Activated CD8-positive, alpha-beta memory T cell treated with anti-CD3 and anti-CD28 coated beads, Interleukin-2, amount 50 U/mL, for 48 hours (primary cell): Measurements from ENCODE around the gene SUCO.
"Not testable (repeated sequence)": the region's sequence is repeated elsewhere in the genome, so short reads cannot be mapped to it uniquely, and the experiment has no call there.

ENCODE experiments used
- DNase-seq: peaks from one replicate; pipeline ENCODE4 v3.0.0-alpha.2; 2020

The SUCO gene, protein sequence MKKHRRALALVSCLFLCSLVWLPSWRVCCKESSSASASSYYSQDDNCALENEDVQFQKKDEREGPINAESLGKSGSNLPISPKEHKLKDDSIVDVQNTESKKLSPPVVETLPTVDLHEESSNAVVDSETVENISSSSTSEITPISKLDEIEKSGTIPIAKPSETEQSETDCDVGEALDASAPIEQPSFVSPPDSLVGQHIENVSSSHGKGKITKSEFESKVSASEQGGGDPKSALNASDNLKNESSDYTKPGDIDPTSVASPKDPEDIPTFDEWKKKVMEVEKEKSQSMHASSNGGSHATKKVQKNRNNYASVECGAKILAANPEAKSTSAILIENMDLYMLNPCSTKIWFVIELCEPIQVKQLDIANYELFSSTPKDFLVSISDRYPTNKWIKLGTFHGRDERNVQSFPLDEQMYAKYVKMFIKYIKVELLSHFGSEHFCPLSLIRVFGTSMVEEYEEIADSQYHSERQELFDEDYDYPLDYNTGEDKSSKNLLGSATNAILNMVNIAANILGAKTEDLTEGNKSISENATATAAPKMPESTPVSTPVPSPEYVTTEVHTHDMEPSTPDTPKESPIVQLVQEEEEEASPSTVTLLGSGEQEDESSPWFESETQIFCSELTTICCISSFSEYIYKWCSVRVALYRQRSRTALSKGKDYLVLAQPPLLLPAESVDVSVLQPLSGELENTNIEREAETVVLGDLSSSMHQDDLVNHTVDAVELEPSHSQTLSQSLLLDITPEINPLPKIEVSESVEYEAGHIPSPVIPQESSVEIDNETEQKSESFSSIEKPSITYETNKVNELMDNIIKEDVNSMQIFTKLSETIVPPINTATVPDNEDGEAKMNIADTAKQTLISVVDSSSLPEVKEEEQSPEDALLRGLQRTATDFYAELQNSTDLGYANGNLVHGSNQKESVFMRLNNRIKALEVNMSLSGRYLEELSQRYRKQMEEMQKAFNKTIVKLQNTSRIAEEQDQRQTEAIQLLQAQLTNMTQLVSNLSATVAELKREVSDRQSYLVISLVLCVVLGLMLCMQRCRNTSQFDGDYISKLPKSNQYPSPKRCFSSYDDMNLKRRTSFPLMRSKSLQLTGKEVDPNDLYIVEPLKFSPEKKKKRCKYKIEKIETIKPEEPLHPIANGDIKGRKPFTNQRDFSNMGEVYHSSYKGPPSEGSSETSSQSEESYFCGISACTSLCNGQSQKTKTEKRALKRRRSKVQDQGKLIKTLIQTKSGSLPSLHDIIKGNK (N-terminal part only)

DNA sequence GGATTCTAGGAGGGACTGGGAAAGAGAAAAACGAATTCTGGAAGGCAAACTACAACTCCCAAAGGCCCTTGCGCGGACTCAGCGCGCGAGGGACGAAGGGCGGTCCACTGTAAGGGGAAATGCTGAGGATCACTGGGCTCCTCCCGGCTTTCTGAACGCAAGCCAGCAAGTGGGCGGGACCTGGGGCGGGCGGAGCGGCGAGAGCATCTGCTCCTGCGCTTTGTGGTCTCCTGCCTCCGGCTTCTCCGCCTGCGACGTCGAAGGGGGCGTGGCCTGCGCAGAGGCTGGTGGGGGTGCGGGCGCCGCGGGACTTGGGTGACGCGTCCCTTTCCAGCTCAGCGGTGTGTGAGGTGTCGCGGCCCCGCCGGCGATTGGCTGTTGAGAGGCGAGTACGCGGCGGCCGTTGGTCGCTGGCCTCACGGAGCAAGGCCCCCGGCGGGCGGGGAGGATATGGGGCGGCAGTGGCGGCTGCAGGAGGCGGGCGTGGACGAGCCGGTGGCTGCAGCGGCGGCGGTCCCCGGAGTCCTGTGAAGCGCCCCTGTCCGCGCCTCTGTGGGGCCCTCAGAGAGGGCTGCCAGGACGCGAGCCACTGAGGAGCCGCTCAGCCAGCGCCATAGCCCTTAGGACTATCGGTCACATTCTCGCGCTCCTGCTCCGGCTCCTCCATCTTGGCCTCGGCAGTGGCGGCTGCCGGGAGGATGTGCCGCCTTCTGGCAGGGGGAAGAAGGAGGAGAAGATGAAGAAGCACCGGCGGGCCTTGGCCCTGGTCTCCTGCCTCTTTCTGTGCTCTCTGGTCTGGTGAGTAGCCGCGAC, at the start of gene SUCO:
SUCO (plus strand) TSS at position 451 of the 813 bp plus-strand sequence; CDS start at position 737, 286 bp downstream.
- peak; percentile 99 for DNase-seq

DNA sequence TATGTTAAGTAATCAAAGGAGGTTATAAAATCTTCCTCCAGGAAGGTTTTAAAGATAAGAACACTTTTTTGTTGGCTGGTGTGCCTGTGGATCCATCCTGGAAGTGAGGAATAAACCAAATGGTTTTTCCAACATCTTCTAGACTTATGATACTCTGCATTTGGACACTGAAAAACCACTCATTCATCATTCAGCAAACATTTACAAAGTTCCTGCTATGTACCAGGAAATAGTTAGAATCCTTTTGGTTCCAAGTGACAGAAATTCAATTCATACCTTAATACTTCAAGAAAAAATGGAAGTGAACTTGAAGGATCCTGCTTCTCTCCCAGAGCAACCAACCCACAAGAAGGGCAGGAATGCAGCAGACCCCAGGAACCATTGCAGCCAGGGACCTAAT, 49.5 kb upstream of the SUCO start:
- no peak for DNase-seq

DNA sequence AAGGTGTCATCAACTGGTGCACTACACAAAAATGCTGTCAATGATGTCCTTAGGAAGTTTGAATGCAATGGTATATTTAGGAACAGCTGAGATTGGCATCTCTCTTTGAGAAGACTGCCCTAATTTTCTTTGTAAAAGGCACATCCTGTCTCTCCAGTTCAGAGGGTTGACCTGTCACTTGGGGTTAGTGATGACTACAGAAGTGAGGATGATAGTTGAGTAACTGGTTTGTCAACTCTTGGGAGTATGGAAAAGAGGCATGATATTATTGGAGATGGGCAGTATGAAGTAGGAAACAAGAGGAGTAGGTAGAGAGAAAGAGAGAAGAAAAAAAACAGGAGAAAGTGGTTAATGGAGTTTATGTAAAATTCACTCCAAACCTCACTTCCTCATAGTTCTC, 48.7 kb upstream of the SUCO start:
- no peak for DNase-seq

DNA sequence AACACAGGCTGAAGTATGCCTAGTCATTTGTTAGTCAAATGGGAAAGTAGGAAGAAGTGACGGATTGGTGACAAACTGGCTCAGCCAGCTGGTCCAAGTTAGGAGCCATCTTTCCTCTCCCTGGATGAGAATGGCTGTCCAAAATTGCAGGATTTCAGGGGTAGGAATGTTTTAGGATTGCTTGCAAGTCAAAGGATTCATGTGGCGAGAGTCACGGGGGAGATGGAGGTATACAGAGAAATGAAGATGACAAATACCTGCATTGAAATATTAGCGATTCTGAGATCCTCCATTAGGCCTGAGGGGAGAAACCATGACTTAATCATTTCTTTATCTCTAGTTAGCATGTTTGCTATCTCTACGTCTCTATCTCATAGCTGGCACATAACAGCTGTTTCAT, 47.3 kb upstream of the SUCO start:
- no peak for DNase-seq

DNA sequence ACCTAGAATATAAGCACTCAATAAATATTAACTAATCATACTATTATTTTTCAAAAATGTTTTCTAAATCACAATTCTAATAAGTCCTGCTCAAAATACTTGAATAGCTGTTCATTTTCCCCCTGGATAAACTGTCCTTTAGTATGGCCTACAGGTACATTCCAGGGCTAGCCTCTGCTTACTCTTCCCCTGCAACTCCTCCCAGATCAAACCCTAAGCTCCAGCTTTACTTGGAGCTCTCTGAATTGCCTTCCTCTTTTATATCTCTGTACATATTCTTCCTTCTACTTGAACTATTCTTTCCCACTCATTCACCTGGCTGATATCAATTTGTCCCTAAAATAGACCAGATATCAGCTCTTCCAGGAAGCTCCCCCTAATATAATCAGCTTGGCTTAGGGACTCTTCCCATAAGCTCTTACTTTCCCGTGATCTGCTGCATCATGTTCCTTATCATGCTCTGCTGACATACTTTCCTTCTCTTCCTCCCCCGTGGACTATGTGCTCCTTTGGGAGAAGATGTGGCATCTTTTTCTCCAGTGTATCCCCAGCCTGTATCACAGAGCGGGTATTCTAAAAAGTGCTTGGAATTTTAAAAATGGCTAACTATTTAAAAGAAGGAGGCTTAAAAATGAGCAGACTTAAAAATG, 46.0 kb upstream of the SUCO start:
- DNase-seq = no peak

DNA sequence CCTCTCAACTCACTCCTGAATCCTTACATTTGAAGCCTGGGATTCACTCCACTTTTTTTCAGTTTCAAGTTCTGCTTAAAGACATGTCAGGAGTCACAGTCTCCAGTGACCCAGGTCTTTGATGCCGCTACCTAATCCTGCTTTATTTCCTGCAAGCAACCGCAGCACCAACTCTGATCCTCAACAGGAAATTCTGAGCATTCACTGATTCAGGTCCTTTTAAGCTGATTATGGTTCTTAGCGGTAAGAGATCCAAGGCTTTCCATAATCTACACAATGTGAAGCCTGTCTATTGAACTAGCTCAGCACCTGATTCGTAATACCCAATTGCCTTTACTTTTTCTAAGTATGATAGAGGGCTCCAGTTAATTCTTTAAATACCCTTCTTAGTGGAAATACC, 45.4 kb upstream of the SUCO start:
- DNase-seq = no peak

DNA sequence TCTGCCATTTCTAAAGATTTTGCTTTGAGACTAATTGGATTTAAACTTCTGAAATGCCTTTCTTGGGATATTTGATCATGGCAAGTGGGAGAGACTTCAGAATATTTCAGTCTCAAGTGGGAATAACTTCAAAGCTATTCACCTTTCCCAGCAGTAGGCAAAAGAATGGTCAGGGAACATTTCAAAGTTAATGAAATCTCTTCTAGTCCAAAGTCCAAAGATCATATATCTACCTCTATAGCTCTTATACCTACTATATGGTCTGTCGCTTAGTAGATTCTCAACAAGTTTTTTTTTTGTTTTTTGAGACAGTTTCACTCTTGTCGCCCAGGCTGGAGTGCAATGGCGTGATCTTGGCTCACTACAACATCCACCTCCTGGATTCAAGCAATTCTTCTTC, 44.6 kb upstream of the SUCO start:
- no peak for DNase-seq

DNA sequence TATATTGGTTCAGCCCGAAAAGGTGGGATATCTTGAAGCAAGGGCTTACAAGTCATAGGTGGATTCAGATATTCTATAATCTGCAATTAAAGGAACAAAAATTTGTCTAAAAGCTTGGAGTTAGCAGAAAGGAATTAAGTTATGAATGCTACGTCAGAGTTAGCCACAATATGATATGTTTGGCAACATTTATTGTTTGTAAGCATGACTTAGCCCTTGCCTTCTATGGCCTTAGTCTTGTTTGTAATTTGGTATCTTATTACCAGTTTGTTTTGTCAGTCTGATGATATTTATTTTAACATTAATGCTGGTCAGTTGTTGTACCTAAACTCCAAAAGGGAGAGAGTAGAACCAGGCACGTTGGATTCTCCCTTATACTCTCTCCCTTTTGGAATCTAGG, 43.1 kb upstream of the SUCO start:
- no peak for DNase-seq

DNA sequence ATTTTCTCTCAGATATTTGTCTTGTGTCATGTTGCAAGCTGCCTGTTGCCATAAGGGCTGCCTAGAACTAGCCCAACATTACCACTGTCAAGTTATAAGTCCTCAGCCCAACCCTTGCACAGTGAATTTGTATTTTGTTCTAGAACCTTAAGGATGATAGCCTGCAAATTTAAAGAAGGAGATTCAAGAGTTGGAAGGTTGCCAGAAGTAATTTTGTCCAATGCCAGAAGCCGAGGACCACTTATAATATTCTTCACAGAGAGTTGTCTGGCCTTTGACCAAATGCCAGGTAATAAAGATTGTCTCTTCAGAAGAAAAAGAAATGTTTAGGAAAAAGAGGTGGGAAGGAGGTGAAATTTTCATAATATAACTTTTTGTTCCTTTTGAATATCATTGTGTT, 40.5 kb upstream of the SUCO start:
- no peak for DNase-seq

DNA sequence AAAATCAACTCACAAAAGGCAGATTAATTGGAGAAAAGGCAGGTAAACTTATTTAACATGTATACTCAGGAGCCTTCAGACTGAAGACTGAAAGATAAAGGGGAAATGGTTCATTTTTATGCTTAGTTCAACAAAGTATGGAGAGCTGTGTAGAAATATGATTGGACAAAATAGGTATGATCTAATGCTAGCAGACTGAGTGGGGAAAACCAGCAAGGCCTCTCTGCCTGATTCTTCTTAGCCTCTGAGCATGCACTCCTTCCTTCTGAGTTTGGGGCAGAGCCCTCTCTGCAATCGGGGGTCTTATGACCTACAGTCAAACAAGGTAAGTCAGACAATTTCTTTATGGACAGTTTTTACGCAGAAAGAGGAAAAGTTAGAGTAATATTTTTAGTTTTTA, 38.8 kb upstream of the SUCO start:
- no peak for DNase-seq

DNA sequence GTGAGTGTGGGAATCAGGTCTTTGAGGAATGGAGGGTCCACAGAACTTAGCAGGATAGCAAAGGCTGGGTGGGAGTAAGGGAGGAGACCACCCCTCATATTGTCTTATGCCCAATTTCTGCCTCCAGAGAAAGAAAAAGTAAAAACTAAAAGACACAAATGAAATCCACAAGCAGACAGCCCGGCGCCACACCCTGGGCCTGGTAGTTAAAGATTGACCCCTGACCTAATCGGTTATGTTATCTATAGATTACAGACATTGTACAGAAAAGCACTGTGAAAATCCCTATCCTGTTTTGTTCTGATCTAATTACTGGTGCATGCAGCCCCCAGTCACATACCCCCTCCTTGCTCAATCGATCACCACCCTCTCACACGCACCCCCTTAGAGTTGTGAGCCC, 36.8 kb upstream of the SUCO start:
- not testable (repeated sequence) for DNase-seq

DNA sequence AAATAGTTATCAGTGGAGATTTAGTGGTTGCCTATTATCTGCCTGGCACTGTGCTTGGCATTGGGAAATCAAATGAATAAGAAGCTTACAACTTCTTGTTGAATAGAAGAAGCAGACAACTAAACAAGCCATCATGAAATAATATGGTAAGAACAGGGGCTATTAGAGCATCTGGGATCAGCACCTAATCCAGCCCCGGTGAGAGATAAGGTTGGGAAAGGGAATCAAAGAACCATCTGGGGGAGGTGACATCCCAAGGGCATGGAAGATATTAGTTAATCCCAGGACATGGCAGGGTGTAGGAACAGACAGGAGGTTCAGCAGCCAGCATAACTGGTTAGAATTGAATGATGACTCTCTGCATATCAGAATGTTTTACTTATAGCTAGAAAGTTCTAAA, 36.3 kb upstream of the SUCO start:
- no peak for DNase-seq

DNA sequence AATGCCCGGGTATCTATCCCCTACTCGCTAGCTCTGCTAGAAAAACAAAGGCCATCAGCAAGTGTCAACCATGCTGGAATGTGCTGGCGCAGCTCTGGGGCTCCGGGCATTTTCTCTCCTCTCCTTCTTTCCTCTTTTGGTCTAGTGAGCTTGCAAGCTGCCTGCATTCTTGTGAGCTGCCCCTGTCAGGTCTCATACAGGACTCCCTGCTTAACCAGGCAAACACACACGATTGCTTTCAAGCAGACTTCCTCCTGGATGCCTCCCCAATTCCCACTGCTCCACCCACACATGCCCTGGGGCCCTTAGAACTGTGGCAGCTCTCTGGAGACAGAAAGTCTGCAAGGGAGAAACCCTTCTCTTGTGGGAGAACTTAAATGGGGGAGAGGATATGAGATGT, 35.7 kb upstream of the SUCO start:
- DNase-seq = no peak

DNA sequence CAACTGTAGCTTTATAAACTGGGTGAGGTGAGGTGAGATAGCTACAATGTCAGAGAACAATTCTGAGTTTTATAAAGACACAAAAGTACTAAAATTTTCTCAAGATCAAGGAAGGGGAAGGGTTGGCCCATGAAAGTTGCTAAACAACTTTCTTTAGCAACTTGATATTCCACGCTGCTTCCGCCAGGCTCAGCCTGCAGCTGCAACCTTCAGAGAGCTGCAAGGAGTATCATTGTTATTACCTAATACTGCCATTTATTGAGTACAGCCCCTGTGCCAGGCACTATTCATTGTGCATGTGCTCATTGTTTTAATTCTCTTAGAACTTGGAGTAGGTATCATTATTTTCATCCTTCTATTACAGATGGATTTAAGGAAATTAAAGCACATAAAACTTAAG, 34.1 kb upstream of the SUCO start:
- DNase-seq = no peak

DNA sequence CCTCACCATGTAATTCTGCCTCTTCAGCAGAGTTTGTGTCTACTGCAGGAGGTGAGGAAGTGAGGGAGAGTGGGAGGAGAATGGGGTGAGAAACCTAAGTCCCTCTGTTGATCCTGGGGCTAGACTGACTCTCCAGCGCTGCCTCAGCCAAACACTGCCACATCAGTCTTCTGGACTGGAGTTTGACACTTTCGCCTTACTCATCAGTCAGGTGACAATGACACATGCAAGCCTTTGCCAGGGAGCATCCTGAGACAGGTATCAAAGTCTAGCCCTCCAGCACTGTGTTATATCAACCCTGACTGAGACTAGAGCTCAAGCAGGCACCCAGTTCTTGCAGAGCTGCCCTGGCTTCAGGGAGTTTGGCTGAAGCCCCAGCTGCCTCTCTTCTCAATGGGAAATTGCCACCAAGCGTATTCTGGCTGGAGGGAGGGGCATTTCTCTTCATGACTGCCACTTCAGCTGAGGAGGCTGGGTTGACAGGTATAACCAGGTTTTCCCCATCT, 33.3 kb upstream of the SUCO start:
- DNase-seq = no peak

DNA sequence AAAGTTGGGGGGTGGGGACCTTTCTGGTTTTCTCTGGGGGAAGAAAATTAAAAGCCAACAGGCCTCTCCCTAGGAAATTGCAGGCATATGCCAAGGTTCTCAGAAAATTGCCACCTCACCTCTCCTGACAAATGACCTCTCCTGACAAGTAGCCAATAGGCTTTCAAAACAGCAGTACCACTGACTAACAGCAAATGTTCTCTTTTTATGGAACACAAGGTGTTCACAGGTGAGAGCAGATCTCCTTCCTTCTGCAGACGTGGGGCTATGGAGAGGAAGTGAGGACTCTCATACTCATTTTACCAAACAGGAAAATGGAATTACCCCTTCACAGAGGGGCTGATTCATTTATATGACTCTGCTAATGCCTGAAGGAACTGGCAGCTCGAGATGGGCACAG, 32.7 kb upstream of the SUCO start:
- DNase-seq = no peak

DNA sequence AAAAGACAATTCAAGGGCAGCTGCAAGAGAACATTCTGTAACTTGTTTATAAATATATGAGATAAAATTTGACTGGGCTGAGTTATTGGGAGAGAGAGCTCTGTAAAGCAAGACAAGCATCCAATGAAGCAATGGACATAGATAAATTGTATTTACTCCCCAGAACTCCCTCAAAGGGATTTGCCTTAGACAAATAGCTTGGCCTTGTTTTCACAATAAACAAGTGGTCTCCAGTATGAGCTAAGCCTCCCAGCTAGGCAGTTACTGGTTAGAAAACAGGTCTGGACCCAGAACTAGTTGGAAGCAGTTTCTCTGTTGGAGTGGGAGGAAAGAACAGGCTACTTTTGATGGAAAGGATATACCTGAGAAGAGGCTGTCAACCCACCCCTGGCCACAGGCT, 25.2 kb upstream of the SUCO start:
- DNase-seq = no peak

DNA sequence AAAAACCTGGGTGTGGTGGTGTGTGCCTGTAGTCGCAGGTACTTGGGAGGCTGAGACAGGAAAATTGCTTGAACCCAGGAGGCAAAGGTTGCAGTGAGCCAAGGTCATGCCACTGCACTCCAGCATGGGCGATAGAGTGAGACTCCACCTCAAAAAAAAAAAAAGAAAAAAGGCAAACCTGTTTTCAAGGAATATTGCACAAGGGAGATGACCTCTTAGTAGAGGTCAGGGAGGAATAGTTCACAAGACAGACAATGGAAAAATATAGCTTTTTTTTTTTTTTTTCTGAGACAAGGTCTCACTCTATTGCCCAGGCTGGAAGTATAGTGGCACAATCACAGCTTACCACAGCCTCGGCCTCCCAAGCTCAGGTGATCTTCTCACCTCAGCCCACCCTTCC, 22.5 kb upstream of the SUCO start:
- no peak for DNase-seq

DNA sequence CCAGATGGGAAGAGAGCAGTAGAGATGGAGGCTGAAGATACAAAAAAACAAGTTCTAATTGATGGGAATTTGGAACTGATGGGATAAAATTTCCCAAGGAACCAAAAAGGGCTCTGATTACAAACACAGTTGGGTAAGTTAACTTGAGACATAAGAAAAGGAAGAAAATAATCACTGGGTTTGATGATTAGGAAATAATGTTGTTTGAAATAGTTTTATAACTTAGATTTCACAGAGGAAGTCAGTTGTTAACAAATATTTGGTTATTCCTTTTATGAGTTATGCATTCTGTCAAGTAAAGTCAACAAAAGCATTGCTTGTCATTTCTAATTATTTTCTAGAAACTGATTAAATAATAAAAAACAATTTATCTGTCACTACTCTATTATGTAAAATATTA, 20.4 kb upstream of the SUCO start:
- DNase-seq = no peak

DNA sequence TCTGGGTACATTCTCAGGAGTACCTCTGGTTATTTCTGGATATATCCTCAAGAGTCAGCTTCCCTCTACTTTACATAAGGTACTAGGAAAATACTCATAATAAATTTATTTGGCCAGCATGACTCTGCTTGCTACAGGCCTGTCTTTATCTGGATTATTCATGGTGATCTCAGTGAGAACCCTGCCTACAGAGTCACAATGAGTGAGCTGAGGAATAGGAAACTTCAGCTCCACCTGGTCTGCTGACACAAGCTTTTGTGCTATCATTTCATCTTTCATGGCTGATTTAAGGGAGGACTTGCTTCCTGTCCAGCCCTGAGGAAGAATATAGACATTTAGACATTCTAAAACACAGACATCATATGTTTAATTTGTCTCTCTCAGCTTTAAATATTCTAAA, 19.5 kb upstream of the SUCO start:
- no peak for DNase-seq

DNA sequence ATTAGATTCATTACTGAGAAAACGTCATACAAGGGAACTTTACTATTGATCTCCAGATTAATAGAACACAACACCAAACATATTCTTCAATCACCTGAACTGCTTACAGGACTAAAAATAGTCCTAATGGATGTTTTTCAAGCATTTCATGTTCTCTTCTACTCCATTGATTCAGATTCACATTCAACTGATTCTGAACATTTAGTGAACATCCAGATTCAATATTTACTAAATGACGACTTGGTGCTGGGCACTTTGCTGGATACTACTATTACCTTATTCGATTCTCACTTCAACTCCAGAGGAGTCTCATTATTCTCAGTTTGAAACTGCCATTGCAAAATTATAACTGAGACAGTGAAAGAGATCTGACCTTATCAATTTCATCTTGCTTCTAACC, 18.8 kb upstream of the SUCO start:
- DNase-seq = no peak

DNA sequence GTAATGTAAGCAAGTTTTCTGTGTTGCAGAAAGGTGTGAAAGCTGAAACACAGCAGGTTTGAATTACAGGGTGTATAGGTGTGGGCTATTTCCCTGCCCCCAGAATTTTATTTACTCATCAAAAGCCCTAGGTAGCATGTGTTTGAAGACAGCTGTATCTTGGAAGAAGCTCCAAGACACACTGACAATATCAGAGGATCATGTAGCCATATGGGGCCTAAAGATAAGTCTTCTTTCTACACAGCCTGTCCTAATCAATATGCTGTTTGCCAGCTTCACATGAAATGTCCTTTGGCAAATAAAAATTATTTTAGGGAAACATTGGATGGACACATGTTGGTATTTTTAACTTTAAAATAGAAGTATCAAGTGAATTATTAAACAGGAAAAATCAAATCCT, 17.5 kb upstream of the SUCO start:
- no peak for DNase-seq
